Immature natural killer cell (primary cell): Measurements from ENCODE around the gene NANS. TPM values are rescaled to one million over a fixed set of nuclear protein-coding genes. Genes with fewer than 3 reads are reported as not detected.
A peak's percentile ranks its signal among the peaks of the same experiment; 100 is the strongest.
"Not testable (repeated sequence)": the region's sequence is repeated elsewhere in the genome, so short reads cannot be mapped to it uniquely, and the experiment has no call there.

Experiments used
- DNase-seq, 3 donors: peaks; one replicate each; pipeline ENCODE4 v3.0.0; 2022; ENCODE audit warnings: mixed read lengths in 1 of 3
- H3K27ac Mint-ChIP-seq, 6 donors: one replicate each; pipeline ENCODE4 v1.8.0; 2020; ENCODE audit warnings: mixed read lengths in 6 of 6, mild to moderate bottlenecking in 5 of 6, inconsistent platforms in 4 of 6, moderate library complexity in 3 of 6
- H3K27me3 Mint-ChIP-seq, 3 donors: one replicate each; pipeline ENCODE4 v1.8.0; 2020 to 2021; ENCODE audit warnings: low read depth in 3 of 3, mild to moderate bottlenecking in 3 of 3, mixed read lengths in 3 of 3, moderate library complexity in 3 of 3, inconsistent platforms in 1 of 3
- H3K36me3 Mint-ChIP-seq, 3 donors: one replicate each; pipeline ENCODE4 v1.8.0; 2020; ENCODE audit warnings: mixed read lengths in 3 of 3, inconsistent platforms in 2 of 3, mild to moderate bottlenecking in 2 of 3
- H3K4me1 Mint-ChIP-seq, 2 donors: one replicate each; pipeline ENCODE4 v1.8.0; 2020; ENCODE audit warnings: inconsistent platforms in 2 of 2, mild to moderate bottlenecking in 2 of 2, mixed read lengths in 2 of 2, moderate library complexity in 1 of 2
- H3K4me3 Mint-ChIP-seq, 5 donors: one replicate each; pipeline ENCODE4 v1.8.0; 2020; ENCODE audit warnings: mild to moderate bottlenecking in 5 of 5, mixed read lengths in 5 of 5, inconsistent platforms in 3 of 5, moderate library complexity in 3 of 5
- H3K9me3 Mint-ChIP-seq, 6 donors: one replicate each; pipeline ENCODE4 v1.8.0; 2020; ENCODE audit warnings: mild to moderate bottlenecking in 6 of 6, mixed read lengths in 6 of 6, inconsistent platforms in 4 of 6, moderate library complexity in 3 of 6
- polyA plus RNA-seq, 3 donors: library from polyadenylated mRNA; unstranded; fragments of 300-500 nt; fragmentation: Illumina TruSeq; gene quantifications; one replicate each; pipeline ENCODE4 v1.2.3, GENCODE V29; 2021

The NANS gene
- polyA plus RNA-seq, 3 donors from 2014 or later, result 21.5 to 41.8 (median 34.1) TPM

GRCh38 chr9:98085944-98086343, 29.4 kb downstream of the NANS start:
- DNase-seq, result no peak
- H3K27ac Mint-ChIP-seq, result peak overlapping the region in 5 of 6 donors; percentile 21 to 81 (median 60)
- peak overlapping the region in 1 of 5 donors; percentile 64 for H3K4me3 Mint-ChIP-seq
- H3K9me3 Mint-ChIP-seq, result no peaks in the 10 kb centered on the region
- peaks cover 0 to 4% (median 0%) of the 10 kb centered on the region in 3 donors for H3K27me3 Mint-ChIP-seq
- H3K4me1 Mint-ChIP-seq, result peaks cover 28 to 46% of the 10 kb centered on the region in 2 donors
- H3K36me3 Mint-ChIP-seq, result peaks cover 11 to 27% (median 14%) of the 10 kb centered on the region in 3 donors

DNA sequence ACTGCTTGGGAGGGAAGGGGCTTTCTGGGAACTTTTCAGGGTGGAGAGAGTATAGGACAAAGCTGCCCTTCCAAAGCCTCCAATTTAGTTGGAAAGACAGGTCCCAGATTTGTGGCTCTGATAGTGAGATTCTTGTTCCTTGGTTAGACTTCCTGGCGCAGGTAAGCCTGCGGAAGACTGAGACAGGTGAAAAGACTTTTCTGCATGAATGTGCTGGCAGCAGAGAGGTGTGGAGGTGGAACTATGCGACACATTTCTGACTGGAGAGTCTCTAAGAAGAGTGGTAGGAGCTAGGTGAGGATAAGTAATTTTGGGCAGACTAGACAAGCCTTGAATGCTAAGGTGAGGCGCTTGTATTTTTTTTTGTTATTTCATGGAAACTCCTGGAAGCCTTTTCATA, 29.9 kb downstream of the NANS start:
- H3K27ac Mint-ChIP-seq, result peak overlapping the region; percentile 75 to 91 (median 80)
- DNase-seq, result no peak
- peaks cover 28 to 46% of the 10 kb centered on the region in 2 donors for H3K4me1 Mint-ChIP-seq
- peak overlapping the region; percentile 36 to 72 (median 65) for H3K4me3 Mint-ChIP-seq
- no peaks in the 10 kb centered on the region for H3K9me3 Mint-ChIP-seq
- H3K27me3 Mint-ChIP-seq, result peaks cover 0 to 4% (median 2%) of the 10 kb centered on the region in 3 donors
- peaks cover 11 to 27% (median 14%) of the 10 kb centered on the region in 3 donors for H3K36me3 Mint-ChIP-seq

DNA sequence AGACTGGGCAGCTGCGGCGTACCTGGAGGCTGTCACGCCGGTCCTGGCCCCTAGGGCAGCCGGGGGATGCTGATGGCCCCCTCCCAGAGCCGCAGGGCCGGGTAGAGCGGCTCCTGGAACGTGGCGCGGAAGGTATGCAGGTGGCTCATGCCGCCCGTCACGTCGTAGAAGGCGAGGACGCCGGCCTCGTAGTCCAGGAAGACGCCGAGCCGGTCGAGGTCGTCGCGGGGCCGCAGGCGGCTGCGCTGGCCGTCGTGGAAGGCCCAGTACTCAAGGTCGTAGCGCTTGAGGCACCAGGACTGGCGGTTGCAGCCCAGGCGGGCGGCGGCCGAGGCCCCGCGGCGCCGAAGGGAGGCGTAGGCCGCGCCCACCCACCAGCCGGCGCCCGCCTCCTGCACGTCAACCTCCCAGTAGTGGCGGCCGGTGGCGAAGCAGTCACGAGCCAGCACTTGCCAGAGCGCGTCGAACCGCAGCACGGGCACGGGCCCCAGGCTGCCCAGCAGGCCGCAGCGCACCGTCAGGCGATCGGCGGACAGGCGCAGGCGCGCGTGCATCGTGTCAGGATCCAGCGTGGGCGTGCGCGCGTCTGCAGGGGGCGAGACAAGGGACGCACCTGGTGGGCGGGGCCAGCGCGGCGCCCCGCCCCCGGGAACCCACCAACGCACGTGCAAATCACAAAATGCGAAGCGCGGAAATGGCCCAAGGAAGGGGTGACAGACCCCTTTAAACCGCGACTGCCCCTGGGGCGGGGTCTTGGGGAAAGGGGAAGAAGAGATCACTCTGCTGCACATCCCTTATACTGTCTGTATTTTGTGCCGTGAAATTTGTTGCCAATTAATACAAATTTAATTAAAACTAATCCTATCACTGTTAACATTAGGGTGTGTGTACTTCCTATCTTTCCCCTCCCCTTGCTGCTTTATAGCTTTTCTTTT, 31.2 kb downstream of the NANS start:
- Mint-ChIP-seq H3K4me1 (peaks cover 28 to 48% of the 10 kb centered on the region in 2 donors), H3K36me3 (peaks cover 12 to 24% (median 14%) of the 10 kb centered on the region in 3 donors)
- DNase-seq, result peak; percentile 72 to 83 (median 78)

GRCh38 chr9:98090674-98091073, 34.1 kb downstream of the NANS start:
- peaks cover 0 to 11% (median 2%) of the 10 kb centered on the region in 3 donors for H3K27me3 Mint-ChIP-seq
- not testable (repeated sequence) for H3K4me3 Mint-ChIP-seq, DNase-seq, H3K9me3 Mint-ChIP-seq
- peaks cover 27 to 41% of the 10 kb centered on the region in 2 donors for H3K4me1 Mint-ChIP-seq
- H3K36me3 Mint-ChIP-seq, result peaks cover 21 to 35% (median 27%) of the 10 kb centered on the region in 3 donors
- H3K27ac Mint-ChIP-seq, result peak overlapping the region in 3 of 6 donors; percentile 29 to 64 (median 39)

More for the DNA sequence above, 31.2 kb downstream of the NANS start:
- peak overlapping the region; percentile 42 to 71 (median 63) for H3K4me3 Mint-ChIP-seq
- peak overlapping the region in 5 of 6 donors; percentile 23 to 81 (median 53) for H3K27ac Mint-ChIP-seq
- H3K27me3 Mint-ChIP-seq, result peaks cover 0 to 8% (median 2%) of the 10 kb centered on the region in 3 donors
- H3K9me3 Mint-ChIP-seq, result no peaks in the 10 kb centered on the region

- Mint-ChIP-seq H3K27me3 (peaks cover 0 to 8% (median 5%) of the 10 kb centered on the region in 3 donors), H3K4me3 (no peak overlapping the region), H3K4me1 (peaks cover 17 to 35% of the 10 kb centered on the region in 2 donors), H3K36me3 (peaks cover 21 to 35% (median 33%) of the 10 kb centered on the region in 3 donors), H3K9me3 (no peaks in the 10 kb centered on the region), H3K27ac (peak overlapping the region in 2 of 6 donors; percentile 53 to 59)
- no peak for DNase-seq
Measured at GRCh38 chr9:98091735-98092612, 35.4 kb downstream of the NANS start.

- Mint-ChIP-seq H3K27ac (peak overlapping the region in 3 of 6 donors; percentile 25 to 53 (median 41)), H3K9me3 (no peaks in the 10 kb centered on the region), H3K27me3 (peaks cover 0 to 8% (median 5%) of the 10 kb centered on the region in 3 donors), H3K4me1 (peaks cover 17 to 38% of the 10 kb centered on the region in 2 donors), H3K4me3 (no peak overlapping the region), H3K36me3 (peaks cover 27 to 39% (median 38%) of the 10 kb centered on the region in 3 donors)
- no peak for DNase-seq
Measured at GRCh38 chr9:98092613-98092931, 36.0 kb downstream of the NANS start.

GRCh38 chr9:98094316-98094715, 37.8 kb downstream of the NANS start:
- Mint-ChIP-seq H3K4me3 (no peak overlapping the region), H3K27ac (peak overlapping the region in 2 of 6 donors; percentile 14 to 69), H3K4me1 (peaks cover 23 to 38% of the 10 kb centered on the region in 2 donors), H3K36me3 (peaks cover 33 to 42% (median 40%) of the 10 kb centered on the region in 3 donors), H3K27me3 (peaks cover 0 to 8% (median 5%) of the 10 kb centered on the region in 3 donors), H3K9me3 (no peaks in the 10 kb centered on the region)
- DNase-seq, result no peak

- peaks cover 0 to 6% (median 5%) of the 10 kb centered on the region in 3 donors for H3K27me3 Mint-ChIP-seq
- H3K4me1 Mint-ChIP-seq, result peaks cover 26 to 41% of the 10 kb centered on the region in 2 donors
- H3K36me3 Mint-ChIP-seq, result peaks cover 30 to 40% (median 35%) of the 10 kb centered on the region in 3 donors
- H3K9me3 Mint-ChIP-seq, result no peaks in the 10 kb centered on the region
- no peak overlapping the region for H3K27ac Mint-ChIP-seq
- no peak for DNase-seq
- no peak overlapping the region for H3K4me3 Mint-ChIP-seq
Measured at GRCh38 chr9:98094851-98095250, 38.3 kb downstream of the NANS start.

DNA sequence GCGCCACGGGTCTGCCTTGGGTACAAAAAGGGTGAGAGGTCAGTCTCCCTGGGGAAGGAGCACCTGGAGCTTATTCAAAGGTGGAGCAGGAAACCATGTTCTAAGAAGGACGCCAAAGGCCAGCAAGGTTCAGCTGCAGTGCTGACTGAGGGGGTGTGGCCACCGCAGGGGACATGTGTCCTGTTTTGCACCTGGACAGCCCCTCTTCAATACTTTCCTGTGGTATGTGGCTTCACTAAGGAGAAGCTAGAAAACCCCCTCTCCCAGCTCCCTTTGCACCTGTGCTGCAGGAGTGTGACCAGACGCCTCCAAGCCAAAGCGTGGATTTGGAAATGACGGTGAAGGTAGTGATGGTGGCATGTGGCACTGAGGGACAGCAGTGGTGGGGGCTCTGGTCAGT, 38.9 kb downstream of the NANS start:
- H3K36me3 Mint-ChIP-seq, result peaks cover 25 to 36% (median 30%) of the 10 kb centered on the region in 3 donors
- DNase-seq, result no peak
- peaks cover 30 to 41% of the 10 kb centered on the region in 2 donors for H3K4me1 Mint-ChIP-seq
- H3K27me3 Mint-ChIP-seq, result peaks cover 0 to 6% (median 5%) of the 10 kb centered on the region in 3 donors
- peak overlapping the region in 1 of 6 donors; percentile 83 for H3K27ac Mint-ChIP-seq
- no peak overlapping the region for H3K4me3 Mint-ChIP-seq
- H3K9me3 Mint-ChIP-seq, result no peaks in the 10 kb centered on the region

GRCh38 chr9:98096091-98096490, 39.6 kb downstream of the NANS start:
- H3K27me3 Mint-ChIP-seq, result peaks cover 0 to 6% (median 5%) of the 10 kb centered on the region in 3 donors
- peak overlapping the region in 2 of 6 donors; percentile 49 to 80 for H3K27ac Mint-ChIP-seq
- H3K4me3 Mint-ChIP-seq, result no peak overlapping the region
- H3K9me3 Mint-ChIP-seq, result no peaks in the 10 kb centered on the region
- peaks cover 25 to 36% (median 27%) of the 10 kb centered on the region in 3 donors for H3K36me3 Mint-ChIP-seq
- no peak for DNase-seq
- H3K4me1 Mint-ChIP-seq, result peaks cover 37 to 48% of the 10 kb centered on the region in 2 donors

DNA sequence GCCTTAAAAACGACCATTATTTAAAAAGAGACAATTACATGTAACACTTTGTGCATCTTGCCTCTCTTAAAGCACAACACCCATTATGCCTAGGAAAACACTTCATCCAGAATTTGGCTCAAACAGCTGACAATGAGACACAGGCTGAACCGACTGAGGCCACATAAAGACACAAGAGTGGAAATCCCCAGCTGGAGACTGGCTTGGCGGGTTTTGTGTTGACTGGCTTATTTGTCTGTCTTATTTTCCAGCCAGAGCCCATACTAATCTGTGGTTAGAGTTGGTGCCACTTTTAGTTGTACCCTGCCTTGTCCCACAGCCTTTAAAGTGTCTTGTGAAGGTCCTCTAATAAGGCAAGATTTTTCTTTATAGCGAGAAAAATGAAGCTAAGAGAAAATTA, 41.3 kb downstream of the NANS start:
- DNase-seq, result no peak
- H3K4me3 Mint-ChIP-seq, result peak overlapping the region in 1 of 5 donors; percentile 10
- H3K9me3 Mint-ChIP-seq, result no peaks in the 10 kb centered on the region
- peaks cover 23 to 32% (median 26%) of the 10 kb centered on the region in 3 donors for H3K36me3 Mint-ChIP-seq
- H3K27ac Mint-ChIP-seq, result peak overlapping the region in 5 of 6 donors; percentile 12 to 98 (median 69)
- peaks cover 54 to 62% of the 10 kb centered on the region in 2 donors for H3K4me1 Mint-ChIP-seq
- H3K27me3 Mint-ChIP-seq, result peaks cover 6 to 8% (median 7%) of the 10 kb centered on the region in 3 donors

- Mint-ChIP-seq H3K4me3 (peak overlapping the region in 1 of 5 donors; percentile 70), H3K4me1 (peaks cover 65 to 72% of the 10 kb centered on the region in 2 donors), H3K27me3 (peaks cover 6 to 7% (median 7%) of the 10 kb centered on the region in 3 donors), H3K36me3 (peaks cover 16 to 26% (median 19%) of the 10 kb centered on the region in 3 donors), H3K27ac (peak overlapping the region; percentile 87 to 99 (median 96)), H3K9me3 (no peaks in the 10 kb centered on the region)
- no peak for DNase-seq
Measured at GRCh38 chr9:98099346-98099745, 42.8 kb downstream of the NANS start.

- peaks cover 6 to 8% (median 7%) of the 10 kb centered on the region in 3 donors for H3K27me3 Mint-ChIP-seq
Measured at GRCh38 chr9:98099898-98100297, 43.4 kb downstream of the NANS start.

More at GRCh38 chr9:98099898-98100297, 43.4 kb downstream of the NANS start:
- Mint-ChIP-seq H3K4me1 (peaks cover 71 to 78% of the 10 kb centered on the region in 2 donors), H3K4me3 (peak overlapping the region; percentile 31 to 70 (median 45)), H3K27ac (peak overlapping the region; percentile 87 to 99 (median 96)), H3K36me3 (peaks cover 17 to 27% (median 20%) of the 10 kb centered on the region in 3 donors), H3K9me3 (no peaks in the 10 kb centered on the region)
- no peak for DNase-seq
